Measurements from ENCODE around the gene VWA3B.

The VWA3B gene

GRCh38 chr2:98356729-98357128 is 269.8 kb downstream of the VWA3B start:
- TF ChIP-seq ZFX (IDR thresholded peaks at IDR 0.05), result no peak
- TF ChIP-seq CTCF (conservative IDR thresholded peaks at IDR 0.05), result no peak
- H3K27ac ChIP-seq, result no peak overlapping the region

GRCh38 chr2:98357849-98358248 is 270.9 kb downstream of the VWA3B start:
- H3K27ac ChIP-seq, result no peak overlapping the region
- TF ChIP-seq CTCF (conservative IDR thresholded peaks at IDR 0.05) (no peak), ZFX (IDR thresholded peaks at IDR 0.05) (no peak)

- H3K27ac ChIP-seq, result no peak overlapping the region
- TF ChIP-seq CTCF (conservative IDR thresholded peaks at IDR 0.05), result no peak
- TF ChIP-seq ZFX (IDR thresholded peaks at IDR 0.05), result no peak
Observed at GRCh38 chr2:98359986-98360385, 273.0 kb downstream of the VWA3B start.
